Astrocyte (in vitro differentiated cells and primary cell): ENCODE results near the gene TCIRG1. TPM values are rescaled to one million over a fixed set of nuclear protein-coding genes. Genes with fewer than 3 reads are reported as not detected.
A peak's percentile ranks its signal among the peaks of the same experiment; 100 is the strongest.

Experiments used
- DNase-seq: peaks from one replicate; pipeline ENCODE4 v3.0.0-alpha.2; 2010; ENCODE audit warnings: low read depth
- FAIRE-seq: peaks from 2 replicates; lab custom pipeline; 2011; peaks lifted over from hg19 to GRCh38; lab: Jason Lieb, UNC
- H2AFZ ChIP-seq: 2 replicates; pipeline ENCODE4 v1.6.0; 2012; ENCODE audit warnings: low read depth, low read length, inconsistent platforms
- H3K27ac ChIP-seq: 2 replicates; pipeline ENCODE4 v1.5.1; 2011; ENCODE audit warnings: low read depth, low read length, inconsistent platforms
- H3K27me3 ChIP-seq: 2 replicates; pipeline ENCODE4 v1.6.0; 2011; ENCODE audit warnings: low read length, inconsistent platforms; ENCODE audit not compliant: insufficient read depth
- H3K36me3 ChIP-seq: 2 replicates; pipeline ENCODE4 v1.5.1; 2011; ENCODE audit warnings: low read length, inconsistent platforms; ENCODE audit not compliant: insufficient read depth
- H3K4me1 ChIP-seq: 2 replicates; pipeline ENCODE4 v1.5.1; 2011; ENCODE audit warnings: low read length, inconsistent platforms; ENCODE audit not compliant: insufficient read depth
- H3K4me2 ChIP-seq: 2 replicates; pipeline ENCODE4 v1.6.0; 2012; ENCODE audit warnings: low read length, inconsistent platforms
- H3K4me3 ChIP-seq: 2 replicates; pipeline ENCODE4 v1.5.1; 2011; ENCODE audit warnings: low read depth, mild to moderate bottlenecking, low read length, inconsistent platforms; ENCODE audit not compliant: insufficient read depth
- H3K79me2 ChIP-seq: 2 replicates; pipeline ENCODE4 v1.6.0; 2012; ENCODE audit warnings: mild to moderate bottlenecking, low read length, inconsistent platforms; ENCODE audit not compliant: insufficient read depth
- H3K9ac ChIP-seq: 2 replicates; pipeline ENCODE4 v1.6.0; 2012; ENCODE audit warnings: mild to moderate bottlenecking, low read length, inconsistent platforms
- H3K9me3 ChIP-seq: 2 replicates; pipeline ENCODE4 v1.5.1; 2012; ENCODE audit warnings: low read depth, mild to moderate bottlenecking, low read length, inconsistent platforms; ENCODE audit not compliant: insufficient read depth
- H4K20me1 ChIP-seq: 2 replicates; pipeline ENCODE4 v1.6.0; 2012; ENCODE audit warnings: low read length, inconsistent platforms; ENCODE audit not compliant: insufficient read depth
- H3K27ac Mint-ChIP-seq: one replicate; pipeline ENCODE4 v1.8.0; 2021; ENCODE audit warnings: mild to moderate bottlenecking, mixed read lengths; ENCODE audit not compliant: unreplicated experiment
- H3K27me3 Mint-ChIP-seq: one replicate; pipeline ENCODE4 v1.8.0; 2021; ENCODE audit warnings: low read depth, mixed read lengths; ENCODE audit not compliant: unreplicated experiment
- H3K36me3 Mint-ChIP-seq: one replicate; pipeline ENCODE4 v1.8.0; 2021; ENCODE audit warnings: low read depth, mixed read lengths; ENCODE audit not compliant: unreplicated experiment
- H3K4me1 Mint-ChIP-seq: one replicate; pipeline ENCODE4 v1.8.0; 2021; ENCODE audit warnings: low read depth, mixed read lengths; ENCODE audit not compliant: unreplicated experiment
- H3K4me3 Mint-ChIP-seq: one replicate; pipeline ENCODE4 v1.8.0; 2021; ENCODE audit warnings: mild to moderate bottlenecking, moderate library complexity, mixed read lengths; ENCODE audit not compliant: unreplicated experiment
- H3K9me3 Mint-ChIP-seq: one replicate; pipeline ENCODE4 v1.8.0; 2021; ENCODE audit warnings: mild to moderate bottlenecking, mixed read lengths; ENCODE audit not compliant: unreplicated experiment
- CTCF ChIP-seq: IDR thresholded peaks from 2 replicates; pipeline ENCODE4 v1.5.1; 2011; ENCODE audit warnings: low read depth, mild to moderate bottlenecking, inconsistent platforms, low read length, moderate library complexity; ENCODE audit not compliant: insufficient read depth
- EZH2 ChIP-seq: IDR thresholded peaks from 2 replicates; pipeline ENCODE4 v1.6.1; 2012; ENCODE audit warnings: mild to moderate bottlenecking, low read length, inconsistent platforms; ENCODE audit not compliant: insufficient read depth
- total RNA-seq: library from RNA; stranded (reverse); gene quantifications from 2 replicates; pipeline ENCODE4 v1.2.1, GENCODE V29; 2021

The TCIRG1 gene
- total RNA-seq, 1 donor from 2014 or later, result 55.1 TPM

- Histone ChIP-seq H3K27me3 (no peaks in the 10 kb centered on the region), H3K9me3 (no peaks in the 10 kb centered on the region), H3K27ac (no peak overlapping the region), H3K4me3 (no peak overlapping the region), H2AFZ (no peak overlapping the region), H3K36me3 (no peaks in the 10 kb centered on the region), H3K4me1 (no peaks in the 10 kb centered on the region), H3K4me2 (no peak overlapping the region), H3K79me2 (no peaks in the 10 kb centered on the region), H4K20me1 (no peaks in the 10 kb centered on the region), H3K9ac (no peak overlapping the region)
- no peak overlapping the region for H3K4me3 Mint-ChIP-seq
- H3K9me3 Mint-ChIP-seq, result no peaks in the 10 kb centered on the region
- FAIRE-seq (no peak), DNase-seq (no peak)
- TF ChIP-seq EZH2, result no peak
- TF ChIP-seq CTCF, result no peak
- H3K27ac Mint-ChIP-seq, result no peak overlapping the region
- H3K36me3 Mint-ChIP-seq, result peaks cover 20% of the 10 kb centered on the region
- peaks cover 11% of the 10 kb centered on the region for H3K4me1 Mint-ChIP-seq
- H3K27me3 Mint-ChIP-seq, result no peaks in the 10 kb centered on the region
These were observed 42.0 kb downstream of the TCIRG1 start for GRCh38 chr11:68080860-68081259.

GRCh38 chr11:68081691-68082090 is 42.9 kb downstream of the TCIRG1 start:
- Histone ChIP-seq H3K9ac (no peak overlapping the region), H3K4me3 (no peak overlapping the region), H4K20me1 (no peaks in the 10 kb centered on the region), H3K4me2 (no peak overlapping the region), H3K27me3 (no peaks in the 10 kb centered on the region), H3K4me1 (no peaks in the 10 kb centered on the region), H3K9me3 (no peaks in the 10 kb centered on the region), H3K36me3 (no peaks in the 10 kb centered on the region), H2AFZ (no peak overlapping the region), H3K79me2 (no peaks in the 10 kb centered on the region), H3K27ac (no peak overlapping the region)
- TF ChIP-seq EZH2, result no peak
- no peak for TF ChIP-seq CTCF
- Mint-ChIP-seq H3K27ac (peak overlapping the region; percentile 11), H3K4me1 (peaks cover 11% of the 10 kb centered on the region), H3K9me3 (no peaks in the 10 kb centered on the region), H3K36me3 (peaks cover 20% of the 10 kb centered on the region), H3K27me3 (no peaks in the 10 kb centered on the region), H3K4me3 (no peak overlapping the region)
- DNase-seq, result peak; percentile 36
- no peak for FAIRE-seq

- H3K4me3 Mint-ChIP-seq, result no peak overlapping the region
- H3K9me3 ChIP-seq, result no peaks in the 10 kb centered on the region
- H3K4me2 ChIP-seq, result no peak overlapping the region
- H3K27ac Mint-ChIP-seq, result no peak overlapping the region
- H3K27me3 Mint-ChIP-seq, result no peaks in the 10 kb centered on the region
- DNase-seq, result no peak
- no peak for FAIRE-seq
- H3K9ac ChIP-seq, result no peak overlapping the region
- no peaks in the 10 kb centered on the region for H3K4me1 ChIP-seq
- no peak overlapping the region for H3K4me3 ChIP-seq
- no peaks in the 10 kb centered on the region for H3K27me3 ChIP-seq
- peaks cover 11% of the 10 kb centered on the region for H3K4me1 Mint-ChIP-seq
- no peak overlapping the region for H2AFZ ChIP-seq
- H3K79me2 ChIP-seq, result no peaks in the 10 kb centered on the region
- H3K36me3 Mint-ChIP-seq, result peaks cover 19% of the 10 kb centered on the region
- no peaks in the 10 kb centered on the region for H3K36me3 ChIP-seq
- H3K9me3 Mint-ChIP-seq, result no peaks in the 10 kb centered on the region
- H3K27ac ChIP-seq, result no peak overlapping the region
- no peaks in the 10 kb centered on the region for H4K20me1 ChIP-seq
- no peak for TF ChIP-seq EZH2
- TF ChIP-seq CTCF, result no peak
These were observed 43.7 kb downstream of the TCIRG1 start for GRCh38 chr11:68082481-68082880.
